HCT116 (cell line): ENCODE measurements around the gene HIVEP3. TPM values are rescaled to one million over a fixed set of nuclear protein-coding genes. Genes with fewer than 3 reads are reported as not detected.

Experiments
- ATAC-seq: fragments of 200-7000 bp; cut with Tn5 transposase; 2 replicates; pipeline ENCODE4 v1.9.1; 2020; ENCODE audit warnings: mild to moderate bottlenecking, moderate library complexity
- BruUV-seq: library from RNA; stranded (reverse); fragments of 400-500 nt; replicated peaks from 2 replicates; lab custom pipeline; 2021; lab: Mats Ljungman, UMichigan
- CTCF ChIA-PET: fragments of 300-600 bp; sonication (Branson Sonifier 250); formaldehyde crosslinking; loops from one replicate; lab custom pipeline; 2021; ENCODE audit warnings: antibody characterized with exemption; lab: Charles Lee
- POLR2A ChIA-PET: fragments of 300-600, 350-600 bp; sonication (Branson Sonifier 250); formaldehyde crosslinking; loops from one replicate; lab custom pipeline; 2021; ENCODE audit warnings: antibody characterized with exemption; lab: Charles Lee
- RAD21 ChIA-PET, 2 experiments: fragments of 300-600 bp; sonication (Branson Sonifier 250); formaldehyde crosslinking; loops; one replicate each; lab custom pipeline; 2023; ENCODE audit warnings: low total read pairs in 2 of 2; ENCODE audit not compliant: uncharacterized antibody in 2 of 2, unreplicated experiment in 2 of 2, low non-redundant PET in 1 of 2; lab: Charles Lee
- DNase-seq: peaks from one replicate; pipeline ENCODE4 v3.0.0-alpha.2; 2010; ENCODE audit warnings: low read depth, low spot score
- H2AFZ ChIP-seq: fragments of 200-600 bp; shearing (Covaris generic), sonication (generic); 2 replicates; pipeline ENCODE4 v1.6.1; 2017; ENCODE audit warnings: low read depth, mixed run types, mixed read lengths, antibody characterized with exemption, low read length; ENCODE audit not compliant: poor library complexity, severe bottlenecking
- H3K27ac ChIP-seq: 2 replicates; pipeline ENCODE4 v1.5.1; 2012; ENCODE audit warnings: low read depth, low read length
- H3K27me3 ChIP-seq: fragments of 200-600 bp; sonication (generic); 2 replicates; pipeline ENCODE4 v1.6.1; 2016; ENCODE audit warnings: mixed run types, low read length, mixed read lengths; ENCODE audit not compliant: insufficient read depth
- H3K36me3 ChIP-seq, 2 experiments: fragments of 200-500 bp in 1 of 2; fragments of 200-600 bp in 1 of 2; sonication (Bioruptor generic) in 1 of 2; sonication (generic) in 1 of 2; 2 replicates each; pipeline versions ENCODE4 v1.5.1 to v1.6.1; 2014 to 2016; ENCODE audit warnings: low read length in 2 of 2, inconsistent platforms in 1 of 2, mixed read lengths in 1 of 2, mixed run types in 1 of 2; ENCODE audit not compliant: insufficient read depth in 2 of 2, control insufficient read depth in 1 of 2
- H3K4me1 ChIP-seq, 2 experiments: fragments of 200-600 bp in 1 of 2; sonication (generic) in 1 of 2; 2 replicates each; pipeline versions ENCODE4 v1.5.1 to v1.6.1; 2012 to 2017; ENCODE audit warnings: low read length in 2 of 2, inconsistent platforms in 1 of 2, mild to moderate bottlenecking in 1 of 2, mixed read lengths in 1 of 2, mixed run types in 1 of 2, moderate library complexity in 1 of 2; ENCODE audit not compliant: insufficient read depth in 2 of 2, control insufficient read depth in 1 of 2
- H3K4me2 ChIP-seq: fragments of 200-600 bp; sonication (generic); 2 replicates; pipeline ENCODE4 v1.6.1; 2017; ENCODE audit warnings: mixed run types, low read length, mixed read lengths
- H3K4me3 ChIP-seq, 2 experiments: fragments of 200-600 bp in 1 of 2; sonication (generic) in 1 of 2; replicated peaks in 1 of 2; 2 replicates each; pipeline ENCODE4 v1.5.1; 2011 to 2016; ENCODE audit warnings: low read length in 2 of 2, control low read depth in 1 of 2, low read depth in 1 of 2, mild to moderate bottlenecking in 1 of 2, mixed read lengths in 1 of 2, mixed run types in 1 of 2
- H3K79me2 ChIP-seq: fragments of 200-600 bp; sonication (generic); 2 replicates; pipeline ENCODE4 v1.6.1; 2017; ENCODE audit warnings: mild to moderate bottlenecking, mixed run types, low read length, moderate library complexity, mixed read lengths; ENCODE audit not compliant: insufficient read depth
- H3K9ac ChIP-seq: fragments of 200-600 bp; sonication (generic); 2 replicates; pipeline ENCODE4 v1.6.1; 2016; ENCODE audit warnings: low read length, mixed read lengths
- H3K9me2 ChIP-seq: fragments of 200-600 bp; sonication (generic), shearing (Covaris generic); 2 replicates; pipeline ENCODE4 v1.6.1; 2017; ENCODE audit warnings: mixed run types, mild to moderate bottlenecking, moderate library complexity; ENCODE audit not compliant: insufficient read depth
- H3K9me3 ChIP-seq, 2 experiments: fragments of 200-500 bp in 1 of 2; fragments of 200-600 bp in 1 of 2; sonication (Bioruptor generic) in 1 of 2; sonication (generic) in 1 of 2; 2 replicates each; pipeline ENCODE4 v1.6.1; 2014 to 2017; ENCODE audit warnings: low read length in 2 of 2, mixed read lengths in 2 of 2, inconsistent platforms in 1 of 2, low read depth in 1 of 2, mild to moderate bottlenecking in 1 of 2, mixed run types in 1 of 2, moderate library complexity in 1 of 2; ENCODE audit not compliant: control insufficient read depth in 1 of 2, insufficient read depth in 1 of 2
- H4K20me1 ChIP-seq: fragments of 200-600 bp; sonication (generic), shearing (Covaris generic); 2 replicates; pipeline ENCODE4 v1.6.1; 2017; ENCODE audit warnings: mixed run types, mild to moderate bottlenecking, moderate library complexity; ENCODE audit not compliant: insufficient read depth
- ATF3 ChIP-seq: IDR thresholded peaks from 2 replicates; pipeline ENCODE4 v1.6.1; 2012
- CEBPB ChIP-seq: IDR thresholded peaks from 2 replicates; pipeline ENCODE4 v1.6.1; 2012; ENCODE audit warnings: low read depth
- ELF1 ChIP-seq: IDR thresholded peaks from 2 replicates; pipeline ENCODE4 v1.6.1; 2012; ENCODE audit warnings: low read depth, borderline replicate concordance
- JUND ChIP-seq: IDR thresholded peaks from 2 replicates; pipeline ENCODE4 v1.6.1; 2012
- POLR2A ChIP-seq: IDR thresholded peaks from 2 replicates; pipeline ENCODE4 v1.7.0; 2011; ENCODE audit warnings: borderline replicate concordance; ENCODE audit not compliant: insufficient read depth, insufficient read length; ENCODE audit errors: extremely low read depth
- POLR2AphosphoS5 ChIP-seq: IDR thresholded peaks from 2 replicates; pipeline ENCODE4 v1.6.1; 2011; ENCODE audit warnings: mild to moderate bottlenecking, low read depth, low read length, moderate library complexity
- RAD21 ChIP-seq: IDR thresholded peaks from 2 replicates; pipeline ENCODE4 v1.6.1; 2012; ENCODE audit warnings: low read depth, mild to moderate bottlenecking
- SRF ChIP-seq: IDR thresholded peaks from 2 replicates; pipeline ENCODE4 v1.6.1; 2012; ENCODE audit warnings: low read depth
- TCF7L2 ChIP-seq: IDR thresholded peaks from 2 replicates; pipeline ENCODE4 v1.7.0; 2011; ENCODE audit warnings: borderline replicate concordance, inconsistent platforms; ENCODE audit not compliant: insufficient read depth, insufficient read length; ENCODE audit errors: extremely low read depth
- YY1 ChIP-seq: IDR thresholded peaks from 2 replicates; pipeline ENCODE4 v1.6.1; 2011; ENCODE audit warnings: low read length, low read depth, moderate library complexity, mild to moderate bottlenecking; ENCODE audit not compliant: insufficient replicate concordance; ENCODE audit errors: extremely low read depth
- ZNF274 ChIP-seq: fragments of 200-500 bp; sonication (Bioruptor generic); IDR thresholded peaks from 2 replicates; pipeline ENCODE4 v1.6.1; 2014; ENCODE audit warnings: mild to moderate bottlenecking, low read depth, low read length, inconsistent platforms
- intact Hi-C: fragments of 100-400 bp; cut with micrococcal nuclease; formaldehyde crosslinking; loops from 2 replicates; pipeline ENCODE4 v1.10.0; 2022
- total RNA-seq: library from RNA; stranded (reverse); gene quantifications from one replicate; pipeline ENCODE4 v1.2.1, GENCODE V29; 2021; ENCODE audit not compliant: unreplicated experiment
- TF ChIP-seq, protein P1 (sequence below): IDR thresholded peaks from 2 replicates; pipeline ENCODE4 v1.6.1; 2011; ENCODE audit warnings: mild to moderate bottlenecking, low read length, moderate library complexity; ENCODE audit not compliant: insufficient replicate concordance; ENCODE audit errors: extremely low read depth
- TF ChIP-seq, protein P2 (sequence below): IDR thresholded peaks from 2 replicates; pipeline ENCODE4 v1.6.1; 2012; ENCODE audit warnings: low read depth

Gene HIVEP3
- total RNA-seq, 1 experiment from 2014 or later, result 7.1 TPM

DNA sequence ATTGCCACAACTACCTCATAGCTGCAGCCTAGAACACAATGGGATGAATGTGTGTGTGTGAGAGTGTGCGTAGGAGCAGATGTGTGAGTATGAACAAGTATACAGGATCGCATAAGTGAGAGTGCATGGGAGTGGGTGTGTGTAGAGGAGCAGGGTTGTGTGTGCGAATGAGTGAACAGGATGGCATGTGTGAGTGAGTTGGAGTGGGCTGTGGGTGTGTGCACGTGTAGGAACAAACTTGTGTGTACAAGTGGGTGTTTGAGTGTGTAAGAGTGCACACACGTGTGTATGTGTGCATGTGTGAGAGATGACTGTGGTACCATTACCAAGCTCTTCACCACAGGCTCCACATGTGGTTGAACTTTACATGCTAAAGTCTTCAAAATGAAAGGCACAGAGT, 258.8 kb downstream of the HIVEP3 start:
- no peaks in the 10 kb centered on the region for H3K27me3 ChIP-seq
- CTCF ChIA-PET, result no interaction called here
- H3K9ac ChIP-seq, result no peak overlapping the region
- POLR2A ChIA-PET, result no interaction called here
- no peaks in the 10 kb centered on the region for H3K9me2 ChIP-seq
- no peak overlapping the region for H3K4me3 ChIP-seq
- peaks cover 14 to 36% of the 10 kb centered on the region in 2 experiments for H3K4me1 ChIP-seq
- intact Hi-C loops, result no loop called here
- no peak overlapping the region for H3K27ac ChIP-seq
- H3K79me2 ChIP-seq, result no peaks in the 10 kb centered on the region
- no peak overlapping the region for H3K4me2 ChIP-seq
- DNase-seq (no peak), ATAC-seq (no peak)
- RAD21 ChIA-PET, result no interaction called here
- TF ChIP-seq, protein P1, sequence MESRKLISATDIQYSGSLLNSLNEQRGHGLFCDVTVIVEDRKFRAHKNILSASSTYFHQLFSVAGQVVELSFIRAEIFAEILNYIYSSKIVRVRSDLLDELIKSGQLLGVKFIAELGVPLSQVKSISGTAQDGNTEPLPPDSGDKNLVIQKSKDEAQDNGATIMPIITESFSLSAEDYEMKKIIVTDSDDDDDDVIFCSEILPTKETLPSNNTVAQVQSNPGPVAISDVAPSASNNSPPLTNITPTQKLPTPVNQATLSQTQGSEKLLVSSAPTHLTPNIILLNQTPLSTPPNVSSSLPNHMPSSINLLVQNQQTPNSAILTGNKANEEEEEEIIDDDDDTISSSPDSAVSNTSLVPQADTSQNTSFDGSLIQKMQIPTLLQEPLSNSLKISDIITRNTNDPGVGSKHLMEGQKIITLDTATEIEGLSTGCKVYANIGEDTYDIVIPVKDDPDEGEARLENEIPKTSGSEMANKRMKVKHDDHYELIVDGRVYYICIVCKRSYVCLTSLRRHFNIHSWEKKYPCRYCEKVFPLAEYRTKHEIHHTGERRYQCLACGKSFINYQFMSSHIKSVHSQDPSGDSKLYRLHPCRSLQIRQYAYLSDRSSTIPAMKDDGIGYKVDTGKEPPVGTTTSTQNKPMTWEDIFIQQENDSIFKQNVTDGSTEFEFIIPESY, result no peak
- TF ChIP-seq POLR2A (no peak), JUND (no peak), SRF (no peak), ELF1 (no peak), ZNF274 (no peak), YY1 (no peak), ATF3 (no peak), CEBPB (no peak), POLR2AphosphoS5 (no peak), RAD21 (no peak), TCF7L2 (no peak)
- TF ChIP-seq, protein P2, sequence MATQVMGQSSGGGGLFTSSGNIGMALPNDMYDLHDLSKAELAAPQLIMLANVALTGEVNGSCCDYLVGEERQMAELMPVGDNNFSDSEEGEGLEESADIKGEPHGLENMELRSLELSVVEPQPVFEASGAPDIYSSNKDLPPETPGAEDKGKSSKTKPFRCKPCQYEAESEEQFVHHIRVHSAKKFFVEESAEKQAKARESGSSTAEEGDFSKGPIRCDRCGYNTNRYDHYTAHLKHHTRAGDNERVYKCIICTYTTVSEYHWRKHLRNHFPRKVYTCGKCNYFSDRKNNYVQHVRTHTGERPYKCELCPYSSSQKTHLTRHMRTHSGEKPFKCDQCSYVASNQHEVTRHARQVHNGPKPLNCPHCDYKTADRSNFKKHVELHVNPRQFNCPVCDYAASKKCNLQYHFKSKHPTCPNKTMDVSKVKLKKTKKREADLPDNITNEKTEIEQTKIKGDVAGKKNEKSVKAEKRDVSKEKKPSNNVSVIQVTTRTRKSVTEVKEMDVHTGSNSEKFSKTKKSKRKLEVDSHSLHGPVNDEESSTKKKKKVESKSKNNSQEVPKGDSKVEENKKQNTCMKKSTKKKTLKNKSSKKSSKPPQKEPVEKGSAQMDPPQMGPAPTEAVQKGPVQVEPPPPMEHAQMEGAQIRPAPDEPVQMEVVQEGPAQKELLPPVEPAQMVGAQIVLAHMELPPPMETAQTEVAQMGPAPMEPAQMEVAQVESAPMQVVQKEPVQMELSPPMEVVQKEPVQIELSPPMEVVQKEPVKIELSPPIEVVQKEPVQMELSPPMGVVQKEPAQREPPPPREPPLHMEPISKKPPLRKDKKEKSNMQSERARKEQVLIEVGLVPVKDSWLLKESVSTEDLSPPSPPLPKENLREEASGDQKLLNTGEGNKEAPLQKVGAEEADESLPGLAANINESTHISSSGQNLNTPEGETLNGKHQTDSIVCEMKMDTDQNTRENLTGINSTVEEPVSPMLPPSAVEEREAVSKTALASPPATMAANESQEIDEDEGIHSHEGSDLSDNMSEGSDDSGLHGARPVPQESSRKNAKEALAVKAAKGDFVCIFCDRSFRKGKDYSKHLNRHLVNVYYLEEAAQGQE, result no peak
- H2AFZ ChIP-seq, result no peak overlapping the region
- no peaks in the 10 kb centered on the region for H4K20me1 ChIP-seq
- no peaks in the 10 kb centered on the region for H3K9me3 ChIP-seq
- no TSS peak for BruUV-seq
- H3K36me3 ChIP-seq, result no peaks in the 10 kb centered on the region
